Mesenchymal stem cell (in vitro differentiated cells and primary cell): ENCODE data around the gene VWA5A.

Experiments
- DNase-seq: peaks from one replicate; pipeline ENCODE4 v3.0.0-alpha.2; 2013
- H2AFZ ChIP-seq: one replicate; pipeline ENCODE4 v1.6.1; 2013; ENCODE audit warnings: low read depth, mild to moderate bottlenecking, control low read depth, inconsistent platforms, low read length, moderate library complexity
- H2AK5ac ChIP-seq: 2 replicates; pipeline ENCODE4 v1.6.1; 2013; ENCODE audit warnings: low read length, moderate library complexity, mild to moderate bottlenecking, inconsistent platforms; ENCODE audit not compliant: severe bottlenecking
- H2BK120ac ChIP-seq: one replicate; pipeline ENCODE4 v1.6.1; 2013; ENCODE audit warnings: low read depth, mild to moderate bottlenecking, inconsistent platforms, low read length, moderate library complexity
- H2BK12ac ChIP-seq, 2 experiments: one replicate each; pipeline ENCODE4 v1.6.1; 2013; ENCODE audit warnings: inconsistent platforms in 2 of 2, low read length in 2 of 2, mild to moderate bottlenecking in 2 of 2, moderate library complexity in 2 of 2, control low read depth in 1 of 2
- H2BK15ac ChIP-seq: one replicate; pipeline ENCODE4 v1.6.1; 2013; ENCODE audit warnings: mild to moderate bottlenecking, low read depth, inconsistent platforms; ENCODE audit not compliant: poor library complexity, severe bottlenecking
- H2BK5ac ChIP-seq: 2 replicates; pipeline ENCODE4 v1.6.1; 2013; ENCODE audit warnings: low read depth, mild to moderate bottlenecking, low read length, control low read depth, inconsistent platforms; ENCODE audit not compliant: poor library complexity, severe bottlenecking
- H3K14ac ChIP-seq, 2 experiments: one replicate each; pipeline ENCODE4 v1.6.1; 2013; ENCODE audit warnings: inconsistent platforms in 2 of 2, low read length in 2 of 2, control low read depth in 1 of 2, mild to moderate bottlenecking in 1 of 2, moderate library complexity in 1 of 2
- H3K18ac ChIP-seq, 2 experiments: one replicate each; pipeline ENCODE4 v1.6.1; 2013; ENCODE audit warnings: inconsistent platforms in 2 of 2, low read length in 2 of 2, control low read depth in 1 of 2, low read depth in 1 of 2, mild to moderate bottlenecking in 1 of 2
- H3K23ac ChIP-seq, 2 experiments: one replicate each; pipeline ENCODE4 v1.6.1; 2013; ENCODE audit warnings: inconsistent platforms in 2 of 2, low read length in 2 of 2, mild to moderate bottlenecking in 2 of 2, moderate library complexity in 2 of 2, control low read depth in 1 of 2
- H3K27ac ChIP-seq: 2 replicates; pipeline ENCODE4 v1.5.1; 2013; ENCODE audit warnings: mild to moderate bottlenecking, moderate library complexity, low read length, control low read depth, inconsistent platforms; ENCODE audit not compliant: poor library complexity, severe bottlenecking
- H3K27me3 ChIP-seq, 2 experiments: 2 replicates each; pipeline versions ENCODE4 v1.6.1 to v1.7.0; 2013; ENCODE audit warnings: low read length in 2 of 2, mild to moderate bottlenecking in 2 of 2, moderate library complexity in 2 of 2, control low read depth in 1 of 2, inconsistent platforms in 1 of 2; ENCODE audit not compliant: control insufficient read depth in 1 of 2, insufficient read depth in 1 of 2
- H3K36me3 ChIP-seq, 2 experiments: 2 replicates each; pipeline versions ENCODE4 v1.6.1 to v1.7.0; 2013; ENCODE audit warnings: low read length in 2 of 2, control low read depth in 1 of 2, inconsistent platforms in 1 of 2, low read depth in 1 of 2, mild to moderate bottlenecking in 1 of 2; ENCODE audit not compliant: insufficient read depth in 2 of 2, control insufficient read depth in 1 of 2
- H3K4ac ChIP-seq, 2 experiments: one replicate each; pipeline ENCODE4 v1.6.1; 2013; ENCODE audit warnings: inconsistent platforms in 2 of 2, low read length in 2 of 2, mild to moderate bottlenecking in 2 of 2, moderate library complexity in 2 of 2, control low read depth in 1 of 2, low read depth in 1 of 2
- H3K4me1 ChIP-seq: 2 replicates; pipeline ENCODE4 v1.6.1; 2013; ENCODE audit warnings: low read depth, low read length, control low read depth; ENCODE audit not compliant: control insufficient read depth, insufficient read depth
- H3K4me2 ChIP-seq: 2 replicates; pipeline ENCODE4 v1.6.1; 2013; ENCODE audit warnings: low read length, mild to moderate bottlenecking, inconsistent platforms; ENCODE audit not compliant: poor library complexity, severe bottlenecking
- H3K4me3 ChIP-seq, 2 experiments: 2 replicates each; pipeline versions ENCODE4 v1.5.1 to v1.7.0; 2013; ENCODE audit warnings: low read length in 2 of 2, mild to moderate bottlenecking in 2 of 2, control low read depth in 1 of 2, low read depth in 1 of 2; ENCODE audit not compliant: insufficient read depth in 1 of 2
- H3K79me1 ChIP-seq: replicated peaks from 2 replicates; pipeline ENCODE4 v1.6.1; 2013; ENCODE audit warnings: mild to moderate bottlenecking, control low read depth, low read length, inconsistent platforms; ENCODE audit not compliant: poor library complexity, severe bottlenecking
- H3K9ac ChIP-seq: 2 replicates; pipeline ENCODE4 v1.7.0; 2013; ENCODE audit warnings: mild to moderate bottlenecking, low read length, moderate library complexity
- H3K9me3 ChIP-seq: 2 replicates; pipeline ENCODE4 v1.7.0; 2013; ENCODE audit warnings: mild to moderate bottlenecking, low read length; ENCODE audit not compliant: control insufficient read depth
- H4K8ac ChIP-seq: one replicate; pipeline ENCODE4 v1.6.1; 2013; ENCODE audit warnings: inconsistent platforms, mild to moderate bottlenecking, low read length, moderate library complexity
- H4K91ac ChIP-seq: one replicate; pipeline ENCODE4 v1.6.1; 2013; ENCODE audit warnings: mild to moderate bottlenecking, low read length, inconsistent platforms
- WGBS: methylation state at CpG from one replicate; pipeline ENCODE4 v1.1.7; 2013; ENCODE audit warnings: mixed read lengths; 5-methylcytosine and 5-hydroxymethylcytosine counted together

The VWA5A gene

GRCh38 chr11:124070915-124071622 is 44.2 kb upstream of the VWA5A start:
- Histone ChIP-seq H4K91ac (no peak overlapping the region), H3K36me3 (no peaks in the 10 kb centered on the region), H3K27ac (no peak overlapping the region), H2BK5ac (no peak overlapping the region), H2AK5ac (no peak overlapping the region), H3K23ac (no peak overlapping the region), H3K79me1 (no peaks in the 10 kb centered on the region), H3K27me3 (peaks cover 7 to 58% of the 10 kb centered on the region in 2 experiments), H3K4me2 (no peak overlapping the region), H3K4me3 (no peak overlapping the region), H3K18ac (no peak overlapping the region), H2BK120ac (no peak overlapping the region), H2BK15ac (no peak overlapping the region), H2AFZ (no peak overlapping the region), H3K9ac (no peak overlapping the region), H3K4ac (no peak overlapping the region), H3K4me1 (peaks cover under 1% of the 10 kb centered on the region), H3K14ac (no peak overlapping the region), H4K8ac (no peak overlapping the region), H3K9me3 (no peaks in the 10 kb centered on the region), H2BK12ac (no peak overlapping the region)
- DNase-seq: peak; percentile 80
- WGBS: 13% methylated on average over 6 of the region's 8 CpGs

- WGBS: 89% methylated on average over 4 of the region's 4 CpGs
- Histone ChIP-seq H2BK5ac (no peak overlapping the region), H2BK12ac (no peak overlapping the region), H3K36me3 (no peaks in the 10 kb centered on the region), H3K9ac (no peak overlapping the region), H3K4me3 (no peak overlapping the region), H3K4ac (no peak overlapping the region), H4K8ac (no peak overlapping the region), H3K18ac (no peak overlapping the region), H3K27ac (no peak overlapping the region), H3K9me3 (no peaks in the 10 kb centered on the region), H2AFZ (no peak overlapping the region), H3K27me3 (peaks cover 7 to 58% of the 10 kb centered on the region in 2 experiments), H3K23ac (no peak overlapping the region), H3K14ac (no peak overlapping the region), H3K79me1 (no peaks in the 10 kb centered on the region), H3K4me2 (no peak overlapping the region), H4K91ac (no peak overlapping the region), H2BK15ac (no peak overlapping the region), H3K4me1 (peaks cover 3% of the 10 kb centered on the region), H2BK120ac (no peak overlapping the region), H2AK5ac (no peak overlapping the region)
- no peak for DNase-seq
Measured at GRCh38 chr11:124071623-124071948, 43.7 kb upstream of the VWA5A start.

GRCh38 chr11:124072147-124072546 is 43.1 kb upstream of the VWA5A start:
- H3K36me3 ChIP-seq: no peaks in the 10 kb centered on the region
- H3K14ac ChIP-seq: no peak overlapping the region
- no peak overlapping the region for H3K4me2 ChIP-seq
- peaks cover 3% of the 10 kb centered on the region for H3K4me1 ChIP-seq
- H3K4me3 ChIP-seq: no peak overlapping the region
- no peak overlapping the region for H2BK120ac ChIP-seq
- no peaks in the 10 kb centered on the region for H3K79me1 ChIP-seq
- H3K27ac ChIP-seq: no peak overlapping the region
- H2AFZ ChIP-seq: no peak overlapping the region
- no peak overlapping the region for H2BK12ac ChIP-seq
- no peak overlapping the region for H2BK15ac ChIP-seq
- H2BK5ac ChIP-seq: no peak overlapping the region
- no peak overlapping the region for H4K91ac ChIP-seq
- H3K23ac ChIP-seq: no peak overlapping the region
- H3K9me3 ChIP-seq: no peaks in the 10 kb centered on the region
- peaks cover 7 to 56% of the 10 kb centered on the region in 2 experiments for H3K27me3 ChIP-seq
- no peak overlapping the region for H3K9ac ChIP-seq
- WGBS: 85% methylated on average over 6 of the region's 8 CpGs
- no peak overlapping the region for H2AK5ac ChIP-seq
- H4K8ac ChIP-seq: no peak overlapping the region
- H3K18ac ChIP-seq: no peak overlapping the region
- no peak for DNase-seq
- no peak overlapping the region for H3K4ac ChIP-seq

- no peak overlapping the region for H3K27ac ChIP-seq
- H3K9me3 ChIP-seq: no peaks in the 10 kb centered on the region
- no peak overlapping the region for H2AK5ac ChIP-seq
- H3K23ac ChIP-seq: no peak overlapping the region
- H3K36me3 ChIP-seq: no peaks in the 10 kb centered on the region
- peak overlapping the region; percentile 90 for H4K91ac ChIP-seq
- H2AFZ ChIP-seq: no peak overlapping the region
- H2BK12ac ChIP-seq: no peak overlapping the region
- no peak overlapping the region for H3K4me3 ChIP-seq
- no peak overlapping the region for H3K4me2 ChIP-seq
- peaks cover 3% of the 10 kb centered on the region for H3K4me1 ChIP-seq
- no peaks in the 10 kb centered on the region for H3K79me1 ChIP-seq
- no peak overlapping the region for H2BK15ac ChIP-seq
- H4K8ac ChIP-seq: peak overlapping the region; percentile 19
- H3K4ac ChIP-seq: peak overlapping the region in 1 of 2 experiments; percentile 35
- no peak for DNase-seq
- H3K18ac ChIP-seq: peak overlapping the region in 1 of 2 experiments; percentile 51
- whole genome bisulfite sequencing: 97% methylated on average over 5 of the region's 5 CpGs
- peaks cover 3 to 36% of the 10 kb centered on the region in 2 experiments for H3K27me3 ChIP-seq
- H2BK5ac ChIP-seq: no peak overlapping the region
- H3K9ac ChIP-seq: no peak overlapping the region
- no peak overlapping the region for H3K14ac ChIP-seq
- no peak overlapping the region for H2BK120ac ChIP-seq
Measured at GRCh38 chr11:124074554-124074953, 40.7 kb upstream of the VWA5A start.
